OCI-LY3 (cell line): ENCODE measurements around the gene MYO7A.

Experiments used
- EZH2phosphoT487 ChIP-seq: fragments of 200-600 bp; shearing (Covaris generic); IDR thresholded peaks from 2 replicates; pipeline ENCODE4 v1.6.1; 2018; ENCODE audit warnings: antibody characterized with exemption, mixed run types, low read depth
- TF ChIP-seq, protein P1 (sequence below): fragments of 200-600, 300-600 bp; sonication (generic); IDR thresholded peaks from 2 replicates; pipeline ENCODE4 v1.5.1; 2014; ENCODE audit warnings: antibody characterized with exemption, low read length, low read depth

DNA sequence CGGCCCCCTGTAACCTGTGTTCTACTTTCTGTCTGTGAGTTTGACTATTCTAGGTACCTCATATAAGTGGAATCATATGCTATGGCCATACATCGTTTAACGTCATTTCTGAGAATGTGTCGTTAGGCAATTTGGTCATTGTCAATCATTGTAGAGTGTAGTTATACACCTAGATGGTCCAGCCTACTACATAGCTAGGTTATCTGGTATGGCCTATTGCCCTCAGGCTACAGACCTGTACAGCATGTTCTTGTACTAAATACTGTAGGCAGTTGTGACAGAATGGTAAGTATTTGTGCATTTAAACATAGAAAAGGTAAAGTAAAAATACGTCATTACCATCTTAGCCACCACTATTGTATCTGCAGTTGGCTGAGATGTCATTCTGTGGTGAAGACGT is 35.2 kb downstream of the MYO7A start:
- TF ChIP-seq, protein P1, sequence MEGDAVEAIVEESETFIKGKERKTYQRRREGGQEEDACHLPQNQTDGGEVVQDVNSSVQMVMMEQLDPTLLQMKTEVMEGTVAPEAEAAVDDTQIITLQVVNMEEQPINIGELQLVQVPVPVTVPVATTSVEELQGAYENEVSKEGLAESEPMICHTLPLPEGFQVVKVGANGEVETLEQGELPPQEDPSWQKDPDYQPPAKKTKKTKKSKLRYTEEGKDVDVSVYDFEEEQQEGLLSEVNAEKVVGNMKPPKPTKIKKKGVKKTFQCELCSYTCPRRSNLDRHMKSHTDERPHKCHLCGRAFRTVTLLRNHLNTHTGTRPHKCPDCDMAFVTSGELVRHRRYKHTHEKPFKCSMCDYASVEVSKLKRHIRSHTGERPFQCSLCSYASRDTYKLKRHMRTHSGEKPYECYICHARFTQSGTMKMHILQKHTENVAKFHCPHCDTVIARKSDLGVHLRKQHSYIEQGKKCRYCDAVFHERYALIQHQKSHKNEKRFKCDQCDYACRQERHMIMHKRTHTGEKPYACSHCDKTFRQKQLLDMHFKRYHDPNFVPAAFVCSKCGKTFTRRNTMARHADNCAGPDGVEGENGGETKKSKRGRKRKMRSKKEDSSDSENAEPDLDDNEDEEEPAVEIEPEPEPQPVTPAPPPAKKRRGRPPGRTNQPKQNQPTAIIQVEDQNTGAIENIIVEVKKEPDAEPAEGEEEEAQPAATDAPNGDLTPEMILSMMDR, result no peak
- TF ChIP-seq EZH2phosphoT487, result no peak
